Duodenal mucosa (tissue), 2 donors: ENCODE results near the gene MAP3K10.

Experiments
- H3K27ac ChIP-seq: one replicate; pipeline ENCODE4 v1.7.0; 2013; ENCODE audit warnings: low read depth, low read length
- H3K27me3 ChIP-seq, 2 donors: one replicate each; pipeline ENCODE4 v1.7.0; 2013; ENCODE audit warnings: low read length in 2 of 2, control low read depth in 1 of 2; ENCODE audit not compliant: insufficient read depth in 2 of 2, control insufficient read depth in 1 of 2
- H3K36me3 ChIP-seq, 2 donors: one replicate each; pipeline ENCODE4 v1.7.0; 2013; ENCODE audit warnings: low read length in 2 of 2, control low read depth in 1 of 2; ENCODE audit not compliant: insufficient read depth in 2 of 2, control insufficient read depth in 1 of 2
- H3K4me1 ChIP-seq, 2 donors: one replicate each; pipeline ENCODE4 v1.7.0; 2013; ENCODE audit warnings: low read length in 2 of 2, control low read depth in 1 of 2; ENCODE audit not compliant: insufficient read depth in 2 of 2, control insufficient read depth in 1 of 2
- H3K4me3 ChIP-seq, 2 donors: one replicate each; pipeline ENCODE4 v1.7.0; 2013; ENCODE audit warnings: low read length in 2 of 2, low read depth in 1 of 2
- H3K9ac ChIP-seq, 2 donors: one replicate each; pipeline ENCODE4 v1.7.0; 2013; ENCODE audit warnings: low read length in 2 of 2, low read depth in 1 of 2
- H3K9me3 ChIP-seq, 2 donors: one replicate each; pipeline ENCODE4 v1.7.0; 2013; ENCODE audit warnings: low read length in 2 of 2, control low read depth in 1 of 2; ENCODE audit not compliant: control insufficient read depth in 1 of 2

MAP3K10 gene

GRCh38 chr19:40247735-40248262 lies 56.6 kb downstream of the MAP3K10 start:
- H3K4me1 ChIP-seq, result peaks cover 0 to 5% of the 10 kb centered on the region in 2 donors

GRCh38 chr19:40249201-40249600 lies 58.0 kb downstream of the MAP3K10 start:
- Histone ChIP-seq H3K27me3 (no peaks in the 10 kb centered on the region), H3K4me1 (peaks cover 3 to 12% of the 10 kb centered on the region in 2 donors)

More at GRCh38 chr19:40247735-40248262, 56.6 kb downstream of the MAP3K10 start:
- no peak overlapping the region for H3K9ac ChIP-seq
- H3K36me3 ChIP-seq, result peaks cover 0 to 21% of the 10 kb centered on the region in 2 donors
- H3K27me3 ChIP-seq, result no peaks in the 10 kb centered on the region
- H3K27ac ChIP-seq, result no peak overlapping the region
- H3K9me3 ChIP-seq, result no peaks in the 10 kb centered on the region
- no peak overlapping the region for H3K4me3 ChIP-seq

GRCh38 chr19:40249781-40250180 lies 58.6 kb downstream of the MAP3K10 start:
- peaks cover 3 to 12% of the 10 kb centered on the region in 2 donors for H3K4me1 ChIP-seq
- no peak overlapping the region for H3K9ac ChIP-seq
- H3K27me3 ChIP-seq, result no peaks in the 10 kb centered on the region
- H3K4me3 ChIP-seq, result no peak overlapping the region
- no peak overlapping the region for H3K27ac ChIP-seq
- H3K9me3 ChIP-seq, result no peaks in the 10 kb centered on the region
- H3K36me3 ChIP-seq, result peaks cover under 1 to 22% of the 10 kb centered on the region in 2 donors

More at GRCh38 chr19:40249201-40249600, 58.0 kb downstream of the MAP3K10 start:
- Histone ChIP-seq H3K9ac (no peak overlapping the region), H3K36me3 (peaks cover 0 to 21% of the 10 kb centered on the region in 2 donors), H3K4me3 (no peak overlapping the region), H3K9me3 (no peaks in the 10 kb centered on the region), H3K27ac (no peak overlapping the region)

- H3K4me3 ChIP-seq, result no peak overlapping the region
- H3K9me3 ChIP-seq, result no peaks in the 10 kb centered on the region
- no peak overlapping the region for H3K27ac ChIP-seq
- no peak overlapping the region for H3K9ac ChIP-seq
- H3K36me3 ChIP-seq, result peaks cover 12 to 34% of the 10 kb centered on the region in 2 donors
- H3K27me3 ChIP-seq, result no peaks in the 10 kb centered on the region
- H3K4me1 ChIP-seq, result peaks cover 16 to 17% of the 10 kb centered on the region in 2 donors
These were observed 60.0 kb downstream of the MAP3K10 start for GRCh38 chr19:40251244-40251643.

- Histone ChIP-seq H3K4me3 (no peak overlapping the region), H3K27ac (no peak overlapping the region), H3K36me3 (peaks cover 17 to 41% of the 10 kb centered on the region in 2 donors), H3K9ac (no peak overlapping the region), H3K4me1 (peaks cover 17 to 20% of the 10 kb centered on the region in 2 donors), H3K9me3 (no peaks in the 10 kb centered on the region), H3K27me3 (no peaks in the 10 kb centered on the region)
These were observed 60.8 kb downstream of the MAP3K10 start for GRCh38 chr19:40251991-40252390.

GRCh38 chr19:40252395-40252794 lies 61.2 kb downstream of the MAP3K10 start:
- Histone ChIP-seq H3K4me3 (no peak overlapping the region), H3K27ac (no peak overlapping the region), H3K27me3 (no peaks in the 10 kb centered on the region), H3K4me1 (peaks cover 19 to 24% of the 10 kb centered on the region in 2 donors), H3K9ac (no peak overlapping the region), H3K9me3 (no peaks in the 10 kb centered on the region), H3K36me3 (peaks cover 17 to 41% of the 10 kb centered on the region in 2 donors)

GRCh38 chr19:40253611-40254092 lies 62.4 kb downstream of the MAP3K10 start:
- Histone ChIP-seq H3K36me3 (peaks cover 17 to 31% of the 10 kb centered on the region in 2 donors), H3K27me3 (no peaks in the 10 kb centered on the region), H3K4me3 (peak overlapping the region in 1 of 2 donors; percentile 5), H3K9ac (no peak overlapping the region), H3K9me3 (no peaks in the 10 kb centered on the region), H3K27ac (no peak overlapping the region), H3K4me1 (peaks cover 24% of the 10 kb centered on the region in 2 donors)

GRCh38 chr19:40254714-40255418 lies 63.6 kb downstream of the MAP3K10 start:
- Histone ChIP-seq H3K4me3 (no peak overlapping the region), H3K27me3 (no peaks in the 10 kb centered on the region), H3K4me1 (peaks cover 24% of the 10 kb centered on the region in 2 donors), H3K27ac (no peak overlapping the region), H3K9ac (no peak overlapping the region), H3K36me3 (peaks cover 17 to 28% of the 10 kb centered on the region in 2 donors), H3K9me3 (no peaks in the 10 kb centered on the region)

- H3K27ac ChIP-seq, result no peak overlapping the region
- peaks cover 17 to 26% of the 10 kb centered on the region in 2 donors for H3K36me3 ChIP-seq
- no peak overlapping the region for H3K9ac ChIP-seq
- no peaks in the 10 kb centered on the region for H3K9me3 ChIP-seq
- no peaks in the 10 kb centered on the region for H3K27me3 ChIP-seq
- H3K4me1 ChIP-seq, result peaks cover 24% of the 10 kb centered on the region in 2 donors
- no peak overlapping the region for H3K4me3 ChIP-seq
These were observed 64.5 kb downstream of the MAP3K10 start for GRCh38 chr19:40255619-40256166.

- peaks cover 24% of the 10 kb centered on the region in 2 donors for H3K4me1 ChIP-seq
- H3K9me3 ChIP-seq, result no peaks in the 10 kb centered on the region
- H3K36me3 ChIP-seq, result peaks cover 17 to 26% of the 10 kb centered on the region in 2 donors
- H3K9ac ChIP-seq, result no peak overlapping the region
- no peak overlapping the region for H3K4me3 ChIP-seq
- no peaks in the 10 kb centered on the region for H3K27me3 ChIP-seq
- H3K27ac ChIP-seq, result peak overlapping the region; percentile 14
These were observed 65.3 kb downstream of the MAP3K10 start for GRCh38 chr19:40256512-40256911.
